GM23338 (cell line): Measurements from ENCODE around the gene LRRC8B. TPM values are rescaled to one million over a fixed set of nuclear protein-coding genes. Genes with fewer than 3 reads are reported as not detected.

Experiments used
- ATAC-seq: fragments of 200-7000 bp; cut with Tn5 transposase; 3 replicates; pipeline ENCODE4 v1.9.1; 2020
- DNase-seq: peaks from one replicate; pipeline ENCODE4 v3.0.0-alpha.2; 2015; ENCODE audit warnings: low spot score
- H2AFZ ChIP-seq: fragments of 200-600 bp; sonication (generic); 2 replicates; pipeline ENCODE4 v1.8.0; 2016; ENCODE audit warnings: antibody characterized with exemption, mild to moderate bottlenecking, moderate library complexity
- H3F3A ChIP-seq: fragments of 200-600 bp; sonication (generic); replicated peaks from 2 replicates; pipeline ENCODE4 v1.8.0; 2017; ENCODE audit warnings: antibody characterized with exemption, mixed run types, low read depth
- H3K27ac ChIP-seq: fragments of 200-600 bp; sonication (generic); 2 replicates; pipeline ENCODE4 v1.6.1; 2016; ENCODE audit warnings: low read depth
- H3K27me3 ChIP-seq: fragments of 200-600 bp; sonication (generic); 2 replicates; pipeline ENCODE4 v1.8.0; 2016; ENCODE audit warnings: mild to moderate bottlenecking, mixed run types, moderate library complexity; ENCODE audit not compliant: insufficient read depth
- H3K36me3 ChIP-seq: fragments of 200-600 bp; sonication (generic); 2 replicates; pipeline ENCODE4 v1.8.0; 2016; ENCODE audit warnings: mild to moderate bottlenecking; ENCODE audit not compliant: insufficient read depth
- H3K4me1 ChIP-seq: fragments of 200-600 bp; sonication (generic); 2 replicates; pipeline ENCODE4 v1.8.0; 2016; ENCODE audit warnings: mild to moderate bottlenecking, moderate library complexity; ENCODE audit not compliant: insufficient read depth
- H3K4me2 ChIP-seq: fragments of 200-600 bp; sonication (generic); 2 replicates; pipeline ENCODE4 v1.7.1; 2017; ENCODE audit warnings: mixed run types
- H3K4me3 ChIP-seq: fragments of 200-600 bp; sonication (generic); 2 replicates; pipeline ENCODE4 v1.6.1; 2016; ENCODE audit warnings: mixed run types
- H3K79me2 ChIP-seq: fragments of 200-600 bp; sonication (generic); replicated peaks from 2 replicates; pipeline ENCODE4 v1.8.0; 2017; ENCODE audit warnings: mild to moderate bottlenecking; ENCODE audit not compliant: insufficient read depth
- H3K9me2 ChIP-seq: fragments of 200-600 bp; sonication (generic); 2 replicates; pipeline ENCODE4 v1.8.0; 2017; ENCODE audit not compliant: insufficient read depth
- H4K20me1 ChIP-seq: fragments of 200-600 bp; sonication (generic); replicated peaks from 2 replicates; pipeline ENCODE4 v1.8.0; 2017; ENCODE audit warnings: mild to moderate bottlenecking; ENCODE audit not compliant: insufficient read depth
- H3K27ac Mint-ChIP-seq: 2 replicates; pipeline ENCODE4 v1.8.0; 2020; ENCODE audit warnings: inconsistent platforms, mild to moderate bottlenecking, moderate library complexity, mixed read lengths
- H3K27me3 Mint-ChIP-seq: 3 replicates; pipeline ENCODE4 v1.8.0; 2022; ENCODE audit warnings: low read depth, mild to moderate bottlenecking, moderate library complexity, mixed read lengths, inconsistent platforms; ENCODE audit not compliant: insufficient read depth, poor library complexity
- H3K36me3 Mint-ChIP-seq: 3 replicates; pipeline ENCODE4 v1.8.0; 2021; ENCODE audit warnings: low read depth, mild to moderate bottlenecking, inconsistent platforms, moderate library complexity, mixed read lengths
- H3K4me1 Mint-ChIP-seq: 3 replicates; pipeline ENCODE4 v1.8.0; 2020; ENCODE audit warnings: mild to moderate bottlenecking, inconsistent platforms, mixed read lengths
- H3K4me3 Mint-ChIP-seq: 3 replicates; pipeline ENCODE4 v1.8.0; 2021; ENCODE audit warnings: moderate library complexity, mild to moderate bottlenecking, inconsistent platforms, mixed read lengths
- H3K9me3 Mint-ChIP-seq: 3 replicates; pipeline ENCODE4 v1.8.0; 2020; ENCODE audit warnings: moderate library complexity, mild to moderate bottlenecking, inconsistent platforms, mixed read lengths
- EZH2 ChIP-seq: fragments of 200-600 bp; sonication (generic); IDR thresholded peaks from one replicate; pipeline ENCODE4 v1.8.0; 2017; ENCODE audit warnings: antibody characterized with exemption, mild to moderate bottlenecking, low read depth; ENCODE audit not compliant: unreplicated experiment
- EZH2phosphoT487 ChIP-seq: fragments of 200-600 bp; sonication (generic); IDR thresholded peaks from one replicate; pipeline ENCODE4 v1.8.1; 2018; ENCODE audit warnings: antibody characterized with exemption; ENCODE audit not compliant: unreplicated experiment
- JUNB ChIP-seq: IDR thresholded peaks from one replicate; pipeline ENCODE4 v1.6.1; 2016; ENCODE audit warnings: antibody characterized with exemption; ENCODE audit not compliant: unreplicated experiment
- NANOG ChIP-seq: IDR thresholded peaks from 2 replicates; pipeline ENCODE4 v1.6.1; 2016; ENCODE audit warnings: antibody characterized with exemption, borderline replicate concordance
- STAT1 ChIP-seq: IDR thresholded peaks from one replicate; pipeline ENCODE4 v1.6.1; 2016; ENCODE audit warnings: antibody characterized with exemption; ENCODE audit not compliant: unreplicated experiment
- ZNF114 ChIP-seq: fragments of 250-450 bp; sonication (Bioruptor Pico); IDR thresholded peaks from 2 replicates; pipeline ENCODE4 v1.5.0; 2020; ENCODE audit warnings: mild to moderate bottlenecking, moderate library complexity
- polyA plus RNA-seq: library from polyadenylated mRNA; unstranded; fragments of >200 nt; fragmentation: Nextera tagmentation; extraction: Ambion mirVana; gene quantifications from 2 replicates; pipeline ENCODE4 v1.2.1, GENCODE V29; 2016
- total RNA-seq: library from RNA; depleted of rRNA; stranded (reverse); fragments of >200 nt; shearing (Covaris generic); gene quantifications from 2 replicates; pipeline ENCODE4 v1.2.3, GENCODE V29; 2014
- TF ChIP-seq, protein P1 (sequence below): IDR thresholded peaks from 2 replicates; pipeline ENCODE4 v1.6.1; 2016; ENCODE audit warnings: antibody characterized with exemption
- TF ChIP-seq, protein P2 (sequence below), 2 experiments: fragments of 200-600 bp in 1 of 2; sonication (generic) in 1 of 2; conservative IDR thresholded peaks; 2 replicates each; pipeline versions ENCODE4 v1.5.1 to v1.6.1; 2016 to 2017; ENCODE audit warnings: antibody characterized with exemption in 2 of 2, low read depth in 2 of 2, mild to moderate bottlenecking in 2 of 2, moderate library complexity in 1 of 2
- TF ChIP-seq, protein P3 (sequence below): fragments of 250-450 bp; sonication (Bioruptor Pico); IDR thresholded peaks from 2 replicates; pipeline ENCODE4 v1.5.0; 2020; ENCODE audit warnings: mild to moderate bottlenecking, moderate library complexity
- TF ChIP-seq, protein P4 (sequence below): IDR thresholded peaks from one replicate; pipeline ENCODE4 v1.6.1; 2018; ENCODE audit warnings: antibody characterized with exemption; ENCODE audit not compliant: unreplicated experiment

The LRRC8B gene
- total and polyA plus RNA-seq, 2 experiments from 2014 or later = 9.0 to 26.5 TPM

DNA sequence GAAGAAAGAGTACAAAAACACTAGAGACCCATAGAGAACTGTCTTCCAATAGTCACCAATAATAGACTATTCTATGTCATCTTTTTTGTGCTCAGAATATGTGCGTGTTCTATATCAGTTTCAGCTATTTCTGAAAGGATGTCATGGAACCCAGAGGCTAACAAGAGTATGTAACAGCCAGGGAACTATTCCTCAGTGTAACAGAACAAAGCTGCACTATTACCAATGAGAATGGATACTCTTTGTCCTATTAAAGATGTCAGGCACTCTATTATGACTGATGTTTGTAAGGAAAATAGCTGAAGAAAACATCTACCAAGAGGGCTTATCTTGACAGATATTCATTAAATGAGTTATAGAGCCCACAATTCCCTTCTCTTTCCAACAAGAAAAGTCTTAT, 99.7 kb downstream of the LRRC8B start (continued):
- TF ChIP-seq JUNB (no peak), EZH2phosphoT487 (no peak), NANOG (no peak), ZNF114 (CRISPR knock-in tag) (no peak)
- TF ChIP-seq, protein P1, sequence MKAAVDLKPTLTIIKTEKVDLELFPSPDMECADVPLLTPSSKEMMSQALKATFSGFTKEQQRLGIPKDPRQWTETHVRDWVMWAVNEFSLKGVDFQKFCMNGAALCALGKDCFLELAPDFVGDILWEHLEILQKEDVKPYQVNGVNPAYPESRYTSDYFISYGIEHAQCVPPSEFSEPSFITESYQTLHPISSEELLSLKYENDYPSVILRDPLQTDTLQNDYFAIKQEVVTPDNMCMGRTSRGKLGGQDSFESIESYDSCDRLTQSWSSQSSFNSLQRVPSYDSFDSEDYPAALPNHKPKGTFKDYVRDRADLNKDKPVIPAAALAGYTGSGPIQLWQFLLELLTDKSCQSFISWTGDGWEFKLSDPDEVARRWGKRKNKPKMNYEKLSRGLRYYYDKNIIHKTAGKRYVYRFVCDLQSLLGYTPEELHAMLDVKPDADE = no peak
- TF ChIP-seq, protein P2, sequence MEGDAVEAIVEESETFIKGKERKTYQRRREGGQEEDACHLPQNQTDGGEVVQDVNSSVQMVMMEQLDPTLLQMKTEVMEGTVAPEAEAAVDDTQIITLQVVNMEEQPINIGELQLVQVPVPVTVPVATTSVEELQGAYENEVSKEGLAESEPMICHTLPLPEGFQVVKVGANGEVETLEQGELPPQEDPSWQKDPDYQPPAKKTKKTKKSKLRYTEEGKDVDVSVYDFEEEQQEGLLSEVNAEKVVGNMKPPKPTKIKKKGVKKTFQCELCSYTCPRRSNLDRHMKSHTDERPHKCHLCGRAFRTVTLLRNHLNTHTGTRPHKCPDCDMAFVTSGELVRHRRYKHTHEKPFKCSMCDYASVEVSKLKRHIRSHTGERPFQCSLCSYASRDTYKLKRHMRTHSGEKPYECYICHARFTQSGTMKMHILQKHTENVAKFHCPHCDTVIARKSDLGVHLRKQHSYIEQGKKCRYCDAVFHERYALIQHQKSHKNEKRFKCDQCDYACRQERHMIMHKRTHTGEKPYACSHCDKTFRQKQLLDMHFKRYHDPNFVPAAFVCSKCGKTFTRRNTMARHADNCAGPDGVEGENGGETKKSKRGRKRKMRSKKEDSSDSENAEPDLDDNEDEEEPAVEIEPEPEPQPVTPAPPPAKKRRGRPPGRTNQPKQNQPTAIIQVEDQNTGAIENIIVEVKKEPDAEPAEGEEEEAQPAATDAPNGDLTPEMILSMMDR (conservative IDR thresholded peaks at IDR 0.05; ENCODE audit: low read depth in 2 of 2) = no peak

DNA sequence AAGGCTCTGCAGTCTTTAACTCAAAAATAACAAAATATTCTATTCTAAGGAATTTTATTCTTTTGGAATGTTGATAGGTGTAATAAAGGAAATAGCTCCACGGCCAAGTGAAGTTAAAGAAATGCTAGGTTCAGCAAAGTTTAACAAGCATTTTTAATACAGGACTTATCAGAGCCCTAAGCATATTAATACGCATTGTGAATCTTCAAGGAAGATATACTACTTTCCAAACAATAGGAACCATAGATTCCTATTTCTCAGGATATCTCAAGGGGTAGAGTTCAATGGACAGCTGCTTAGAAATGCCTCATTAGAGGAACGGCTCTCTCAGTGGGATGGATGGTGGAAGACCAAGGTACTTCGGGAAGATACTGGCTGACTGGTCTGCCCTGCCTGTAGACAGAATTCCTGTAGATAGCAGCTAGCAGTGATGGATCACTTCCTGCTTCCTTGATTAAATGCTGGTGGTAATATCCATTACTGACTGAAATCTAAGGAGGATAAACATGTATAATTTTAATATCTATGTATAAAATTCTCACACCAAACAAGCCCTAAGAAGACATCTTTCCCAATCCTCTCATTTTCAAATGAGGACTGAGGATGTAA, 100.2 kb downstream of the LRRC8B start:
- Histone ChIP-seq H3K36me3 (no peaks in the 10 kb centered on the region), H4K20me1 (no peaks in the 10 kb centered on the region; the same call in 1 of the 2 replicates), H3F3A (no peaks in the 10 kb centered on the region), H3K9me2 (no peaks in the 10 kb centered on the region), H3K4me1 (no peaks in the 10 kb centered on the region), H2AFZ (no peak overlapping the region), H3K27ac (no peak overlapping the region), H3K4me3 (no peak overlapping the region), H3K4me2 (no peak overlapping the region), H3K27me3 (no peaks in the 10 kb centered on the region), H3K79me2 (no peaks in the 10 kb centered on the region)
- DNase-seq = no peak
- ATAC-seq = no peak
- H3K36me3 Mint-ChIP-seq = no peaks in the 10 kb centered on the region
- no peak overlapping the region for H3K4me3 Mint-ChIP-seq
- H3K27me3 Mint-ChIP-seq = no peaks in the 10 kb centered on the region
- H3K9me3 Mint-ChIP-seq = no peaks in the 10 kb centered on the region
- H3K27ac Mint-ChIP-seq = no peak overlapping the region
- TF ChIP-seq EZH2phosphoT487 = no peak
- TF ChIP-seq, protein P3, sequence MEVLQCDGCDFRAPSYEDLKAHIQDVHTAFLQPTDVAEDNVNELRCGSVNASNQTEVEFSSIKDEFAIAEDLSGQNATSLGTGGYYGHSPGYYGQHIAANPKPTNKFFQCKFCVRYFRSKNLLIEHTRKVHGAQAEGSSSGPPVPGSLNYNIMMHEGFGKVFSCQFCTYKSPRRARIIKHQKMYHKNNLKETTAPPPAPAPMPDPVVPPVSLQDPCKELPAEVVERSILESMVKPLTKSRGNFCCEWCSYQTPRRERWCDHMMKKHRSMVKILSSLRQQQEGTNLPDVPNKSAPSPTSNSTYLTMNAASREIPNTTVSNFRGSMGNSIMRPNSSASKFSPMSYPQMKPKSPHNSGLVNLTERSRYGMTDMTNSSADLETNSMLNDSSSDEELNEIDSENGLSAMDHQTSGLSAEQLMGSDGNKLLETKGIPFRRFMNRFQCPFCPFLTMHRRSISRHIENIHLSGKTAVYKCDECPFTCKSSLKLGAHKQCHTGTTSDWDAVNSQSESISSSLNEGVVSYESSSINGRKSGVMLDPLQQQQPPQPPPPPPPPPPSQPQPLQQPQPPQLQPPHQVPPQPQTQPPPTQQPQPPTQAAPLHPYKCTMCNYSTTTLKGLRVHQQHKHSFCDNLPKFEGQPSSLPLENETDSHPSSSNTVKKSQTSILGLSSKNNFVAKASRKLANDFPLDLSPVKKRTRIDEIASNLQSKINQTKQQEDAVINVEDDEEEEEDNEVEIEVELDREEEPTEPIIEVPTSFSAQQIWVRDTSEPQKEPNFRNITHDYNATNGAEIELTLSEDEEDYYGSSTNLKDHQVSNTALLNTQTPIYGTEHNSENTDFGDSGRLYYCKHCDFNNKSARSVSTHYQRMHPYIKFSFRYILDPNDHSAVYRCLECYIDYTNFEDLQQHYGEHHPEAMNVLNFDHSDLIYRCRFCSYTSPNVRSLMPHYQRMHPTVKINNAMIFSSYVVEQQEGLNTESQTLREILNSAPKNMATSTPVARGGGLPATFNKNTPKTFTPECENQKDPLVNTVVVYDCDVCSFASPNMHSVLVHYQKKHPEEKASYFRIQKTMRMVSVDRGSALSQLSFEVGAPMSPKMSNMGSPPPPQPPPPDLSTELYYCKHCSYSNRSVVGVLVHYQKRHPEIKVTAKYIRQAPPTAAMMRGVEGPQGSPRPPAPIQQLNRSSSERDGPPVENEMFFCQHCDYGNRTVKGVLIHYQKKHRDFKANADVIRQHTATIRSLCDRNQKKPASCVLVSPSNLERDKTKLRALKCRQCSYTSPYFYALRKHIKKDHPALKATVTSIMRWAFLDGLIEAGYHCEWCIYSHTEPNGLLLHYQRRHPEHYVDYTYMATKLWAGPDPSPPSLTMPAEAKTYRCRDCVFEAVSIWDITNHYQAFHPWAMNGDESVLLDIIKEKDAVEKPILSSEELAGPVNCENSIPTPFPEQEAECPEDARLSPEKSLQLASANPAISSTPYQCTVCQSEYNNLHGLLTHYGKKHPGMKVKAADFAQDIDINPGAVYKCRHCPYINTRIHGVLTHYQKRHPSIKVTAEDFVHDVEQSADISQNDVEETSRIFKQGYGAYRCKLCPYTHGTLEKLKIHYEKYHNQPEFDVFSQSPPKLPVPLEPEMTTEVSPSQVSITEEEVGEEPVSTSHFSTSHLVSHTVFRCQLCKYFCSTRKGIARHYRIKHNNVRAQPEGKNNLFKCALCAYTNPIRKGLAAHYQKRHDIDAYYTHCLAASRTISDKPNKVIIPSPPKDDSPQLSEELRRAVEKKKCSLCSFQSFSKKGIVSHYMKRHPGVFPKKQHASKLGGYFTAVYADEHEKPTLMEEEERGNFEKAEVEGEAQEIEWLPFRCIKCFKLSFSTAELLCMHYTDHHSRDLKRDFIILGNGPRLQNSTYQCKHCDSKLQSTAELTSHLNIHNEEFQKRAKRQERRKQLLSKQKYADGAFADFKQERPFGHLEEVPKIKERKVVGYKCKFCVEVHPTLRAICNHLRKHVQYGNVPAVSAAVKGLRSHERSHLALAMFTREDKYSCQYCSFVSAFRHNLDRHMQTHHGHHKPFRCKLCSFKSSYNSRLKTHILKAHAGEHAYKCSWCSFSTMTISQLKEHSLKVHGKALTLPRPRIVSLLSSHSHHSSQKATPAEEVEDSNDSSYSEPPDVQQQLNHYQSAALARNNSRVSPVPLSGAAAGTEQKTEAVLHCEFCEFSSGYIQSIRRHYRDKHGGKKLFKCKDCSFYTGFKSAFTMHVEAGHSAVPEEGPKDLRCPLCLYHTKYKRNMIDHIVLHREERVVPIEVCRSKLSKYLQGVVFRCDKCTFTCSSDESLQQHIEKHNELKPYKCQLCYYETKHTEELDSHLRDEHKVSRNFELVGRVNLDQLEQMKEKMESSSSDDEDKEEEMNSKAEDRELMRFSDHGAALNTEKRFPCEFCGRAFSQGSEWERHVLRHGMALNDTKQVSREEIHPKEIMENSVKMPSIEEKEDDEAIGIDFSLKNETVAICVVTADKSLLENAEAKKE (CRISPR knock-in tag) = no peak
- TF ChIP-seq, protein P4, sequence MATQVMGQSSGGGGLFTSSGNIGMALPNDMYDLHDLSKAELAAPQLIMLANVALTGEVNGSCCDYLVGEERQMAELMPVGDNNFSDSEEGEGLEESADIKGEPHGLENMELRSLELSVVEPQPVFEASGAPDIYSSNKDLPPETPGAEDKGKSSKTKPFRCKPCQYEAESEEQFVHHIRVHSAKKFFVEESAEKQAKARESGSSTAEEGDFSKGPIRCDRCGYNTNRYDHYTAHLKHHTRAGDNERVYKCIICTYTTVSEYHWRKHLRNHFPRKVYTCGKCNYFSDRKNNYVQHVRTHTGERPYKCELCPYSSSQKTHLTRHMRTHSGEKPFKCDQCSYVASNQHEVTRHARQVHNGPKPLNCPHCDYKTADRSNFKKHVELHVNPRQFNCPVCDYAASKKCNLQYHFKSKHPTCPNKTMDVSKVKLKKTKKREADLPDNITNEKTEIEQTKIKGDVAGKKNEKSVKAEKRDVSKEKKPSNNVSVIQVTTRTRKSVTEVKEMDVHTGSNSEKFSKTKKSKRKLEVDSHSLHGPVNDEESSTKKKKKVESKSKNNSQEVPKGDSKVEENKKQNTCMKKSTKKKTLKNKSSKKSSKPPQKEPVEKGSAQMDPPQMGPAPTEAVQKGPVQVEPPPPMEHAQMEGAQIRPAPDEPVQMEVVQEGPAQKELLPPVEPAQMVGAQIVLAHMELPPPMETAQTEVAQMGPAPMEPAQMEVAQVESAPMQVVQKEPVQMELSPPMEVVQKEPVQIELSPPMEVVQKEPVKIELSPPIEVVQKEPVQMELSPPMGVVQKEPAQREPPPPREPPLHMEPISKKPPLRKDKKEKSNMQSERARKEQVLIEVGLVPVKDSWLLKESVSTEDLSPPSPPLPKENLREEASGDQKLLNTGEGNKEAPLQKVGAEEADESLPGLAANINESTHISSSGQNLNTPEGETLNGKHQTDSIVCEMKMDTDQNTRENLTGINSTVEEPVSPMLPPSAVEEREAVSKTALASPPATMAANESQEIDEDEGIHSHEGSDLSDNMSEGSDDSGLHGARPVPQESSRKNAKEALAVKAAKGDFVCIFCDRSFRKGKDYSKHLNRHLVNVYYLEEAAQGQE = no peak
- TF ChIP-seq, protein P1 = no peak
- TF ChIP-seq STAT1 = no peak
- no peak for TF ChIP-seq ZNF114 (CRISPR knock-in tag)
- no peak for TF ChIP-seq EZH2
- no peak for TF ChIP-seq JUNB
- no peaks in the 10 kb centered on the region for H3K4me1 Mint-ChIP-seq
